GM21825 (cell line): ENCODE data around the gene IFT74.
A peak's percentile ranks its signal among the peaks of the same experiment; 100 is the strongest.

Experiments used
- ATAC-seq: cut with Tn5 transposase; IDR thresholded peaks from one replicate; pipeline ENCODE4 v1.9.1; 2021; ENCODE audit warnings: mild to moderate bottlenecking, moderate library complexity; ENCODE audit not compliant: unreplicated experiment

The IFT74 gene

DNA sequence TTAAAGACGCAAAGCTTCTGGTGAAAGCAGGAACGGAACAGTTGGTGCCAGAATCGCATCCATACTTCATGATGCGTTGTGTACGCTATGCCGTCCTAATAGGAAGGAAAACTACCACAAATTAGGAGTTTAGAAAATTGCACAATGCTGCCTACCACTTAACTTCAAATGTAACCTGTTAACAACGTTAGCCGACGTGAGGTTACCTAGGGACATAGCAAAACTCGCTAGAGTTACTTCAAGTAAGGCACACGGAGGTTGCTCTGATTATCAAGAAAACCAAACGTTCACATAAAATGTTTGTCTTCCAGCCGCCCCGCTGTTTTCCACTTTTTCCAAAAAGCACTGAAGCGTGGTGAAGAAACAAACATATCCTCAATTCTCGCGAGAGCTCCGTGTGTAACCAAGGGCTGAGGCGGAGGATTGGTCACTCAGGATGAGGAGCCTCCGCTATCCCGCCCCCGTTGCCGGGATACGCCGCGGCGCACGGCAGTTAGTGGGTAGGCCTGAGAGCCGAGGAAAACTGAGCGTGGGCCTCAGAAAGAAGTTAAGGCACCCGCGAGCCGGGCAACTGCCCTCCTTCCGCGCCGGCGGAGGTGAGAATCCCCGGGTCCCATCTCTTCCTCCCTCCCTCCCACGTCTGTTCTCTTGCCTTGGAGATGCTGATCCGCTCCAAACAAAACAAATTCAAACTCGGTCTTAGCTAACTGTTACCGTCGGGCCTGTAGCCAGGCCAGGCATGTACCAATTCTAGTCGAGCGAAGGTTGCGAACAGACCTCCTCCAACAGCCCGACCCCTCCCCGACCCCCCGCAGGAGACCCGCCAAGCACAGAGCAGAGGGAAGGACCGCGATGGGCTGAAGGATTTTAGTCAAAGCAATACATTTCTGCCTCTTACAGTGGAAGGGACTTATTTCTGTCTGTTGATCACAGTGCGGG is at the start of gene IFT74:
IFT74 (plus strand) TSS at position 492 of the 939 bp plus-strand sequence. CDS start 5,556 bp downstream, outside the sequence.
- peak; percentile 99 for ATAC-seq

DNA sequence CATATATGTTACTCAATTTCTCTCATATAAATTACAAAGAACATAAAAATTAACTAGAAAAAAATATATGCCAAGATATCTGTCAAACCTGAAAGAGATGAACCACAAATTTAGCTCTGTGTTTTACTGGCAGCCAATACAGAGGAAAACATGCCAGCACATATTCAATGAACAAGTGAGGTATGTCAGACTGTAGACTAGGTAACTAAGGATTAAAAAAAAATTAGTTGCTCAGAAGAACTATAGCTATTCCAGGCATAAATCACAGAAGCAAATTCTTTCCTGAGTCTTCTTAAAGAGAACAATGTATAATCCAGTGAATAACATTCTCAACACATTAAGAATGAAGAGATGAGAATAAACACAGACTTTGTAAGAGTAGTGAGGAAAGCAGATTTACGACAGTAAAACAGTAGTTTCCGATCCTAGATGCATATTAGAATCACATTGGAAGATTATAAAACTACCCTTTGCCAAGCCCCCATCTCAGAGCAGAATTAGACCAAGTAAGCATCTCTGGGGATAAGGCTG is 43.0 kb upstream of the IFT74 start:
- no peak for ATAC-seq

- ATAC-seq: no peak
Measured at GRCh38 chr9:26919698-26920097, 36.5 kb upstream of the IFT74 start.

DNA sequence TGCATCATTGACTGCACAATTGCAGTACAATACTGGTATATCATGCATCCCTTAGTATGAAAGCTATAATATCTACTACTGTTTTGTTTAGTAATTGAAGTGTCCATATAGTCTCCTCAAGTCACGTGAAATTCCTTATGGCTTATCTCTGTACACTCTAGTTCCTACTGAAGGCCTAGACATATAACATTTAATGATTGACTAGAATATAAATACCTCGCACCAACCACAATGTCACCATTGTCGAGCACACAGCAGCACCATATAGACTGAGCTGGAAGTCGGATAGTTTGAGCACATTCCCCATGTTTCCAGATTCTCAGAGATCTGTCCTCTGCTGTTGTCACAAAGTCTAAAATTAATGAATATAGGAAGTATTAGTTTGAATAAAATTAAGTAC is 30.6 kb upstream of the IFT74 start:
- no peak for ATAC-seq

- ATAC-seq: no peak
Measured at GRCh38 chr9:26928902-26929495, 27.2 kb upstream of the IFT74 start.

DNA sequence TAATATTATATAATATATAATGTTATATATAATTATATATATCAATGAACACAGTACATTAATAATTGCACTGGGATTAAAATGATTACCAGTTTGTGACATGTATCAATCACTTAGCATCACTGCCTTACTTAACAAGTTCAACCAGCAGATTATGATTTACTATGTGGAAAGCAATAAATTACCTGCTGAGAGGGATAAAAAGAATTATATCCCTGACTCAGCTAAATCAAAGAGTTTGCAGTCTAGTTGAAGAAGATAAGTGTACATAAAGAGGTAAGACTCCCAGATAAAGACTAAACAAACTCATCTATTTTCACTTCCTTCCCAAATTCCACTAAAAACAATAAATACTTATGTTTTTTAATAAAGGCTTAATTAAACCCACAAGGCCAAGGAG is 20.4 kb upstream of the IFT74 start:
- ATAC-seq: no peak

DNA sequence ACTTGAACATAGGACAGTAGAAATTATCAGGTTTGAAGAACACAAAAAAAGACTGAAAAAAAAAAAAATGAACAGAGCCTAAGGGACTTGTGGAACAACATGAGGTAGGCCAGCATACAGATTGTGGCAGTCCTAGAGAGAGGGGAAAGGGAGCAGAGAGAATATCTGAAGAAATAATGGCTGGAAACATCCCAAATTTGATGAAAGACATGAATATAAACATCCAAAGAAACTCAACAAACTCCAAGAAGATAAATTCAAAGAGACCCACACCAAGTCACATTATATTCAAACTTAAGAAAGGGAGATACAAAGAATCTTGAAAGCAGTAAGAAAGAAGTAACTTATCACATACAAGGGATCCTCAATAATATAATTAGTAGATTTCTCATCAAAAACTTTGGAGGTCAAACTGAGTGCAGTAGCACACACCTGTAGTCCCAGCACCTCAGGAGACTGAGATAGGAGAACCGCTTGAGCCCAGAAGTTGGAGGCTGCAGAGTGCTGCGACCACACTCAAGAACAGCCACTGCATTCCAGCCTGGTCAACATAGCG is 18.3 kb upstream of the IFT74 start:
- ATAC-seq: no peak

DNA sequence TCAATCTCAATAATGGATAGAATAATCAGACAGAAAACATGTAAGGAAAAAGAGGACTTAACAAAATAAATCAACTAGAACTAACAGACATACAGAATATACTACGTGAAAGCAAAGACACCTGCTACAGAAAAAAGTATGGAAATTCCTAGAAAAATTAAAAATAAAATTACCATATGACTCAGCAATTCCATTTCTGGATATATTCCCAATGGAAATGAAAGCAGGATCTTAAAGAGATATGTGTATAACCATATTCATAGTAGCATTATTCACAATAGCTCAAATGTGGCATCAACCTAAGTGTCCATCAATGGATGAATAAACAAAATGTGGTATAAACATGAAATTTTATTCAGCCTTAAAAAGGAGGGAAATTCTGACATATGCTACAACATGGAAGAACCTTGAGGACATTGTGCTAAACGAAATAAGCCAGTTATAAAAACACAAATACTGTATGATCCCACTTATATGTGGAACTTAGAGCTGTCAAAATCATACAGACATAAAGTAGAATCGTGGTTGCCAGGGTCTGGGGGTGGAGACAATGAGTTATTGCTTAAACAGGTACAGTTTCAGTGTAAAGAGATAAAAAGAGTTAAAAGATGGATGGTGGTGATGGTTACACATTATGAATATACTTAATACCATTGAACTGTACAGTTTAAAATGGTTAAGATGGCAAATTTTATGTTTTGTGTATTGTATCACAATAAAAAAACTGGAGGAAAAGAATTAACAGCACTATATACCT is 16.1 kb upstream of the IFT74 start:
- no peak for ATAC-seq

- ATAC-seq: no peak
Measured at GRCh38 chr9:26940779-26941178, 15.4 kb upstream of the IFT74 start.

- no peak for ATAC-seq
Measured at GRCh38 chr9:26945591-26945990, 10.6 kb upstream of the IFT74 start.

DNA sequence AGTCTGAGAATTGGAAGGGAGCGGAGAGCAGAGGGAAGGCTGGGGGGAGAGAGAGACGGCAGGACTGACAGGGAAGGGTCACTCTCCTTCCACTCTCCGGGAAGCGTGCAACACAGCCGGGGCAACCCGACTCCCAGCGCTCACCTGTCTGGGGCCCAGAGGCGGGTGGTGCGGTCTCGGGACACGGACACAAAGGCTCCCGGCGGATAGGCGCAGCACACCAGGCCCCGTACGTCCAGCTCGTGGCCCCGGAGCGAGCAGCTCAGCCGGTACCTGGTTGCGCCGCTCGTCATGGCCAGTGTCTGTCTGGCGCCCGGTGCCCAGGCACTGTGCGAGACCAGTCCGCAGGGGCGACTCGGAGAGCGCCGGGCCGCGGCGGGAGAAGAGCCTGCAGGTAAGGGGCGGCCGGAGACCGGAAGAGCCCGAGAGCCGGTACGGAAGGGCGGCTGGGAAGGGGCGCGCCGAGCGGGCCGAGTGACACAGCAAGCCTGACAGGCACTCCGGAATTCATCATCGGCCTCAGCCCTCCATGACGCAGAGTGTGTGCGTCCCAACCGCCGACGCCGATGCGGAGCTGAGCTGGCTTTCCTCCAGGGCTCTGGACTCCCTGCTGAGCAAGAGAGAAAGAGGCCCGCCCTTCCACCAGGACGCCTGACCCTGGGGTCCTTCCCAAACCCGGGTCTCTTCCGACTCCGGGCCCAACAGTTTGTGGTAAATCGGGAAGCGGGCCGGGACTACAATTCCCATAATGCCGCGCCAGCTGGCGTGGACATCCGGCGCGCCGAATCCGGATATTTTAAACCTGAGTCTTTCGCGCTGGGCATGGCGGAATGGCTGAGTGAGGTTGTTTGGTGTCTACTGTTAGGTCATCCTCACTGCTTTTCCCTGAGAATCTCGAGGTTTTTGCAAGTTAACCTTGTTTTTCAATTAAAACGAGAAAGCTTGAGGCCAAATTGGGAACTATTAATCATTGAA is 9.2 kb upstream of the IFT74 start, which contains the start of gene PLAA:
PLAA (minus strand) TSS at position 490 of the 975 bp plus-strand sequence; CDS start at position 293, 197 bp downstream.
- peak; percentile 99 for ATAC-seq

GRCh38 chr9:26947736-26948135 is 8.5 kb upstream of the IFT74 start:
- ATAC-seq: no peak

DNA sequence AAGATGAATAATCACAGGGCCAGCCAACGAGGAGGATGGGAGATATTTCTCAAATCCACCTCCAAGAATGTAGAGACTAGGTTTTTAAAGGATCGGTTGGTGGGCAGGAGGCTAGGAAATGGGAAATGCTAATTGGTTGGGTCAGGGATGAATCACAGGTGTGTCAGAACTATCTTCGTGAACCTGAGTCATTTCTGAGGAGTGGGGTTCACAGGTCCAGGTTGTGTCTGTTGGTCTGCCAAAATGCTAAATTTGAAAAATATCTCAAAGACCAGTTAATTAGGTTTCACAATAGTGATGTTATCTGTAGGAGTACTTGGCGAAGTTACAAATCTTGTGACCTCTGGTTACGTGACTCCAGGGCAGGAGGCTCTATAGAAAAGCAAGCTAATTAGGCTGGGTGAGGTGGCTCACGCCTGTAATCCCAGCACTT is 6.6 kb upstream of the IFT74 start:
- no peak for ATAC-seq

DNA sequence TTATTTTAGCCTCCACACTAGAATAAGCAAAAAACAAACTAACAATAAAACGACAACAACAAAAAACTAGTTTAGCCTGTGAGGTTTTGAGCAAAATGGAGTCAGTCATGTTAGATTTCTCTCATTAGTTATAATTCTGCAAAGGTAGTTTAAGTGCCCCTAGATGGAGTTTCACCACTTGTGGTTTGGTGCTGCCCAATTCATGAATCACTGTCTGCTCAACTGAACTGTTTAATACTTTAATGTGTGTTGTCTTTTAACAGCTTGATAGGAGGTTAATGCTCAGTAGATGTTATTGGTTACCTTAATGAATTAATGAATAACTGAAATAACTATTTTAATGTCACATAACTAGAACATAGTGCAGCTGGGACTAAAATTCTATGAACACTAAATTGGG is 5.7 kb upstream of the IFT74 start:
- ATAC-seq: no peak

GRCh38 chr9:26951794-26952193 is 4.4 kb upstream of the IFT74 start:
- no peak for ATAC-seq

GRCh38 chr9:26954050-26954508 is 2.1 kb upstream of the IFT74 start:
- ATAC-seq: no peak

DNA sequence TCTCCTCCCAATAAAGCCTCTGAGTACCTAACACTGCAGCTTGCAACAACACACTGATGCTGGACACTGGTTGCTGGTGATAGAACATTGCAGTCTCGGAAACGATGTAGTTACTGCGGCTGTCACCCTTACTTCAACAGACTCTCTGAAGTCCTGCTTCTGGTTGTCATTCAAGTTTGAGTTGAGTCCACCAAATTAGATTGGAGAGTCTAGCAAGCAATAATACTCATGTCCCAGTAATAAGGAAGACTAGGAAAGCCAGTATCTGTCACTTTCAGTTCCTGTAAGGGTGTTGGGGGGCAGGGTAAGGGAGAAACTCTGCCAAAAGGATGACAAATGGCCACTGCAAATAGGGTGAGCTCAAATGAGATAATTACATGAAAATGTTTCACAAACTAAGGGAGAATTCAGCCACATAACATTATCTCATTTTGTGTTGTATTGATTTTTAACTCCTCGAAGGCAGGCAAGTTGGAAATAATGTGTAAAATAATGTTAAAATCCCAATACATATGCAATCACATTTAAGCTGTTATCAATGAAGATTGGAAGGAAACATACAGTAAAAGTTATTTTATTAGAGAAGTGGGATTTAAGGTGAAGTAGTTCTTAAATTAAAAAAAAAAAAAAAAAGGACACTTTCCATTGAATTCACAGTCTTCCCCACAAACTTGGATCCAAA is 849 bp upstream of the IFT74 start:
- ATAC-seq: peak; percentile 24

DNA sequence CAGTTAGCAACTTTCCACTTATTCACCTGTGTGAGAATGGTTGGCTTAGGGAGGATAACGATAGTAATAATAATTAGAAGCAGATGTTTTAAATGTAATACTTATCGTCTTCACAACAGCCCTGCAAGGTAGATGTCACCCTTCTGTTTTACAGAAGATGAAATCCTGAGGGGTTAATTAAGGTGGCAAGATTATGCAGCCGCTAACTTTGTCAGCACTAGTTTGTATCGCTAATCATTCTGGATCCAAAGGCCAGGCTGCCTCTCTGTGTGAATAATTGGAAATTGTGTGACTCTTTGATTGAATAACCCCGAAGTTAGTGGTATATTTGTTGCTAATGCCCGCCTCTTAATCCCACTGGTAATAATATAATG is 635 bp downstream of the IFT74 start:
- ATAC-seq: no peak

DNA sequence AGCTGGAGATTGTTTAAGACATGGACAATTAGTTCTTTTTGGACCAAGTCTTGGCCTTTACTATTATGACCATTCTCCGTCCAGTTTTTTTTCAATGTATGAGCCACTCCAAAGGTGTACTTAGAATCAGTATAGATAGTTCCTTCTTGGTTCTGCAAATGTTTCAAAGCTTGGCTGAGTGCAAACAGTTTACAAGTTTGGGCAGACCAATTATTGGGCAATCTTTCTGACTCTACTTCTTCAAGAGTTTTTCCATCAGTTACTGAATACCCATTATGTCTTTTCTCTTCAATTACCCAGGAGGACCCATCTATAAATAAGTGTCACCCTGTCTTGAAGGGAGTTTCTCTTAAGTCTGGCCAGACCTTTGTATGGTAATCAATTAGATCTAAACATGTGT is 15.5 kb downstream of the IFT74 start:
- ATAC-seq: no peak
